CD1c-positive myeloid dendritic cell (primary cell): ENCODE measurements around the gene CKMT2.
"Not testable (repeated sequence)": the region's sequence is repeated elsewhere in the genome, so short reads cannot be mapped to it uniquely, and the experiment has no call there.

ENCODE experiments used
- DNase-seq: peaks from one replicate; pipeline ENCODE4 v3.0.0-alpha.2; 2016; ENCODE audit errors: extremely low spot score

The CKMT2 gene

DNA sequence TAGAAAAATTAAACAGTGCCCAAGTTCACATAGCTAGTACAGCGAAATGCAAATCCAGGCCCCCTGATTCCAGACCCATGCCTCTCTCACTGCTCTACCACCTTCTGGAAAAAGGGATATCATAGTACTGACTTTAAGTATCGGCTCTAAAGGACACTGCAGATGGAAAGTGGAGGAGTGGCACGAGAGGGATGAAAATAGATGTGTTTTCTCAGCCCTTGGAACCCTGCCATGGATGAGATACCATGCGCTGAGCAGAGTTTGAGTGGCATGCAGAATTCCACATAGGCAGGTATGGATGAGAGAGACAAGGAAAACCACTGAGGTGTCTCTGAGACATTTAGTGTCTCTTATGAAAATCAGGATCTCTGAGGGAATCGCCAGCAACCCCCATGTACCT lies 18.8 kb downstream of the CKMT2 start:
- no peak for DNase-seq

DNA sequence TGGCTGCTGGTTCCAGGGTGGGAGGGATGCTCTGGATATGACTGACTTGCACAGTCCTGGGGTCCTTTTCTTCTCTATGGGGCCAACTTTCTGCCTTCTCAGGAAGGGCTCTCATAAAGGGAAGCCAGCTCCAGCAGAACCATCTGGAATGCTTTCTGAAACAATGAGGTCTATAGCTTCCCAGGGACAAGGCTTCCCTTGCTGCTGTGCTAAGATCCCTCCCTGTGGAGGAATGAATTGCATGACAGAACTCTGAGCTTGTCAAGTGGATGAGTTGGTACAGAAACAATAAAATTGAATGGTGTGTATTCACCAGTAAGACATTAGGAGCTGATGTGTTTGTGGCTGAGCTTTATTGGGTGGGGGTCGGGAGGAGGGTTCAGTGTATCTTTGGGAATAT lies 19.8 kb downstream of the CKMT2 start:
- no peak for DNase-seq

DNA sequence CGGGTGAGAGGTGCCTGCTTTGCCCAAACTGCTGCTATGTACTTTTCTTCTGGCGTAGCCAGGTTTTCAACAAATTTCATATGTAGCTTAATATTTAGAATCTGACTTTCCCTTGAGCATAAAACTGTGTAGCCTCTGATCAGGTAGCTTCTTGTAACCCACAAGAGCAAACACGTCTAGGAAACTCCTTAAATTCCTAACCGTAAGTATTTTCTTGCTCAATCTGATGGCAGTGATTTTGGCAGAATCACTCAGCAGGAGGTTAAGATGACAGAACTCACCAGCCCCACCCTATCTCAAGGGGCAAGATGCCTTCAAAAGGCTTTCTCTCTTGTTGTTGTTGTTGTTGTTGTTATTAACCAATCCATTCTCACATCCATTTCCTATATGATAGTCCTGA lies 20.8 kb downstream of the CKMT2 start:
- DNase-seq, result no peak

DNA sequence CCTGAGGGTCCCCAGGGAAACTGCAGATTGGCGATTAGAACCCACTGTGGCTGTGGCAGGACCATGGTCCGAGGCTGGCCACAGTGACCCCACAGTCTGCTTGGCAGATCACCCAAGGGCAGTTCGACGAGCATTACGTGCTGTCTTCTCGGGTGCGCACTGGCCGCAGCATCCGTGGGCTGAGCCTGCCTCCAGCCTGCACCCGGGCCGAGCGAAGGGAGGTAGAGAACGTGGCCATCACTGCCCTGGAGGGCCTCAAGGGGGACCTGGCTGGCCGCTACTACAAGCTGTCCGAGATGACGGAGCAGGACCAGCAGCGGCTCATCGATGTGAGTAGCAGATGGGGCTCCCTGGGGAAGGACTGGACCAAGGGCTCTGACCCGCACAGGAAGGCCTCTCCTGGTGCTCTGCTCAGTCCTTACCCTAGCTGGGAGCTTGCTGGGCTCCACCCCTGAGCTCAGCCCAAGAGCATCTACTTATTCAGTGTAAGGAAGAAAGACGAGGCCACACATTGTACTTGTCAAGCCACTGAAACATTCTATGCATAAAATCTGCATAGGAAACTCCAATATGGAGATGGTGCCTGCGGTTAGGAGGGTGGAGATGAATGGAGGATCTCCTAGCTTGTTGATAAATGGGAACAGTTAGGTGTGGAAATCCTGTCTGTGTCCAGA lies 21.9 kb downstream of the CKMT2 start:
- DNase-seq, result no peak

DNA sequence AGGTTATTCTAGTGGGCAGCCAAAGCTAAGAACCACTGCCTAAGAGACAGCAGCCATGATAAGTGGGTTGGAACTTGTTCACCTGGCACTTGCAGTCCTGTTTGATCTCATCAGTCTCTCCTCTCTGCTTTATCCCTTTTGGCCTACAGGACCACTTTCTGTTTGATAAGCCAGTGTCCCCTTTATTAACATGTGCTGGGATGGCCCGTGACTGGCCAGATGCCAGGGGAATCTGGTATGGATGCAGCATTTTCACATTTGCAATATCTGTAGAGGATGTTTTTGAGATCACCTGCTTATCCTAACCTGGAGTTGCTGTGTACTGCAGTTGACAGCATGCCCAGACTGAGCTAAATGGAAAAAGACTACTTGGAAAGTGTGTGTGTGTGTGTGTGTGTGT lies 23.6 kb downstream of the CKMT2 start:
- no peak for DNase-seq

DNA sequence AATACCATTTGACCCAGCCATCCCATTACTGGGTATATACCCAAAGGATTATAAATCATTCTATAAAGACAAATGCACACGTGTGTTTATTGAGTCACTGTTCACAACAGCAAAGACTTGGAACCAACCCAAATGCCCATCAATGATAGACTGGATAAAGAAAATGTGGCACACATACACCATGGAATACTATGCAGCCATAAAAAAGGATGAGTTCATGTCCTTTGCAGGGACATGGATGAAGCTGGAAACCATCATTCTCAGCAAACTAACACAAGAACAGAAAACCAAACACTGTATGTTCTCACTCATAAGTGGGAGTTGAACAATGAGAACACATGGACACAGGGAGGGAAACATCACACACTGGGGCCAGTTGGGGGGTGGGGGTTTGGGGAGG lies 29.7 kb downstream of the CKMT2 start:
- not testable (repeated sequence) for DNase-seq

DNA sequence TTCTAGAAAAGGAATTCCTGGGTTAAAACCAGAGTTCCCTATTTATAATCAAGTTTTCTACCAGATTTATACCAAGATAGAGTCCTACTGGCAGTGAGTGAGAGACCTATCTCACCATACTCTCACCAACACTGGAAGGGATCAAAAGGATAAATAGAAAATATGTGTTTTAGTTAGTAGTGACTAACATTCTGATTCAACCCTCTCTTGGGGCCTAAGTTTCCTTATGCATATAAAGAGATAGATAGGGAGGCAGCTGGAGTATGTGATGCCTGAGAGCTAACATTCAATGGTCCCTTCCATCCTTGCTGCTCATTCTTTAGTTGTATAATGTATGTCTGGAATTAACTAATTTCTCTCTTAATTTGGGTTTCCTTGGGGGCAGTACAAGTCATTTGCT lies 32.0 kb downstream of the CKMT2 start:
- no peak for DNase-seq

DNA sequence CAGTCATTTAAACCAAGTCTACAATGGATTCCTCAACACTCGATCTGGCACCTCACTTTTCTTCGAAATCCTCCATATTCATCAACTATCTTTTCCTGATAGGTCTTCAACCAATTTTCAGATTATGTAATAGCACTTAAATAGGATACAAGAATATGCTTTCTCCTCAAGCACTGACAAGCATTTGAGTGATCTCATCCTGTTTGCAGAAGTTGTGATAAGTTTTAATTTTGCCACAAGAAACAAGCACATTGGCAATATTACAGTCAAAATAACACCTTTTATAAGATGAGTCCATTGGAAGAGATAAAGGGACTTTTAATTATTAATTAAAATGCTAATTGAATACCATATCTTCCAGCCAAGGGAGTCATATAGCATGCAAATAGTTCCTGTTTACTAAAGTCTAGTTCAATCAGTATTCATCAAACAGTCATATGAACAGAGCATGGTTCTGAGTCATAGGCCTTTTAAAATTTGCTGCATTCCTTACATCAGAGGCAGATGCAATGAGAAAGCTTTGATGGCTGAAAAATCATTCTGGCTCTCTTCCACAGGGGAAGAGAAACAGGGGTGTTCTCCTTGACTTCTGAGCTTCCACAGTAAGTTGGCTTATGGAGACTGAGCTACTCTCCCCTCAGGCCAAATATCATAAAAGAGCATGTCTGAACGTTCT lies 35.5 kb downstream of the CKMT2 start:
- peak; percentile 2 for DNase-seq

DNA sequence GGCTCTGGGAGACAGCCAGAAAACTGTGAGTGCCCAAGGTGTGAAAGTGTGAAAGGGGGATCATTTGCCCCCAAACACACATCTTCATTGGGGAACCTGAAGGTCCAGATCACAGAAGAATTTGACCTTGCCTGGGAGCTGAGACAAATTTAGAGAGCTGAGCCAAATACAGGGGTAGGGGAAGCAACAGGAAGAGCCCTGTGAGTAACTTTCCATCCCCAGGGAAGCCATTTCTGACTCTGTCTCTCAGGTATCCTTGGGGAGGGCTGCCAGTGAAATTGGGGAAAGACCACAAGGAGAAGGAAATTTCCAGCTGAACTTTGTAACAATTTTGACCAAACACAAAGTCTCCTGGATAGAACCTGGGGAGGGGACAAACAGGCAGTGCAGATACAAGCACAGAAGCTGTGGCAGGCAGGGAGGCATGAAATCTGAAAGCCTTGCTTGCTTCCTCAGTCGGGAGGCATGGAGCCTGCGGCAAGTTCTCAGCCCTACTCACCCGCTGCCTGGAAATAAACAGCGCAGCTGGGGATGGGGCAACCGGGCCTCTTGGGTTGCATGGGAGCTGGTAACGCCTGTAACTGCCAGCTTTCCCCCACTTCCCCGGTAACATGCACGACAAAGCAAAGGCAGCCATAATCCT lies 36.8 kb downstream of the CKMT2 start:
- DNase-seq, result no peak

DNA sequence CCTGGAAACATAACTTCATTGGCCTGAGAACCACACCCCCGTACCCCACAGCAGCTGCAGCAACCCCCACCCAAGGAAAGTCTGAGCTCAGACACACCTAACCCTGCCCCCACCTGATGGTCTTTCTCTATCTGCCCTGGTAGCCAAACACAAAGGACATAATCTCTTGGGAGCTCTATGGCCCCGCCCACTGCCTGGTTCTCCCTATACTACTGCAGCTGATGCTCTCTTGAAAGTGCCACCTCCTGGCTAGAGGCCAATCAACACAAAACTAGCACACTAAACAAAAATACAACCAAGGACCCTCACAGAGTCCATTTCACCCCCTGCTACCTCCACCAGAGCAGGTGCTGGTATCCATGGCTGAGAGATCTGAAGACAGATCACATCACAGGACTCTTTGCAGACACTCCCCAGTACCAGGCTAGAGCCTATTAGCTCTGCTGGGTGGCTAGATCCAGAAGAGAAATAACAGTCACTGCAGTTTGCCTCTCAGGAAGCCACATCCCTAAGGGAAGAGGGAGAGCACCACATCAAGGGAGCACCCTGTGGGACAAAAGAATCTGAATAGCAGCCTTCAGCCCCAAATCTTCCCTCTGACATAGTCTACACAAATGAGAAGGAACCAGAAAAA lies 37.4 kb downstream of the CKMT2 start:
- DNase-seq, result not testable (repeated sequence)

DNA sequence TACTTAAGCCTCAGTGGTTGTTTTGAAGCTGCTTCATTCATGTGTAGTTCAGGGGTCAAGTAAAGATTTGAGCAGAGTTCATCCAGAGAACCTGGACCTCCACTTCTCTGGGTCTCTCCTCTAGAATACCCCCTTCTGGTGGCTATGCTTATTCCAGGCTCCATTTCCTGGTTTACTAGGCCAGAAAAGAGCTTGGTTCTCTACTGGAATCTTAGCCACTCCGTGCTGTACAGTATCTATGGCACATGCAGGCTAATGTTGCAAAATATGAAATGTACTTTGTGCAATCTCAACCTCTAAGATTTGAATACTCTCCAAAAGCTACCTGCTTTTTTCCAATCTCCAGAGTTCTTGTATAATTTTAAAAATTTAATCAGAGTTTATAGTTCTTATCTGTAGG lies 50.9 kb downstream of the CKMT2 start:
- DNase-seq, result no peak

DNA sequence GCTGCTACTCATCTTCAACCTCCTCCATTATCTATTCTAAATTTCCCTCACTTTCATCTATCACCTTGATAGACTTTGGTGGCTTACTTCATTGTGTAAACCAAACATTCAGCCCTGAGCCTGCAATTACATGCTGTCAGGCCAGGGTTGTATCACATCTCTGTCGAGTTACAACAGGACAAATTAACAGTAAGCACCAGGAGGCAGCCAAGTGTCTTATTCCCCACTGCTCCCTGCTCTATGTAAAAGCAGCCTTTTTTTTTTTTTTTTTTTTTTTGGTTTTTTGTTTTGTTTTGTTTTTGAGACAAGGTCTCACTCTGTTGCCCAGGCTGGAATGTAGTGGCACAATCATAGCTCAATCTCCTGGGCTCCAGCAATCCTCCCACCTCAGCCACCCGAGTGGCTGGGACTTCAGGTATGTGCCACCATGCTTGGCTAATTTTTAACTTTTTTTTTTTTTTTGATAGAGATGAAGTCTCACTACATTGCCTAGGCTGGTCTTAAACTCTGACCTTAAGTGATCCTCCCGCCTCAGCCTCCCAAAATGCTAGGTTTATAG lies 53.0 kb downstream of the CKMT2 start:
- no peak for DNase-seq

DNA sequence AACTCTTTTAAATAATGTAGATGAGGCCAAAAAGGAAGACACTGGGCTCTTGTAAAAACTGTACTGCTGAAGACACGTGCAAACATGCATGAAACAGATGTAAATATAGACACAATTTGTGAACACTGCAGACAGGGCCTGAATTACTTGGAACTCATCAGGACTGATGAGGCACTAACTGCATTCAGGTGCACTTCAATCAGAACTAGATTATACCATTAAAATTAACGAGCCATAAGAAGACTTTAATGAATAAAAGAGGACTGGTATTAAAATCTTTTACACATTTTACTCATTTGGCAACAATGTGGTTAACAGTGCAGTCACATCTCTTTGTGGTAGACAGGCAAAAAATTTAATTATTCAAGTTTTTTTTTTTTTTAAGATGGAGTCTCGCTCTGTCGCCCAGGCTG lies 54.9 kb downstream of the CKMT2 start:
- no peak for DNase-seq

DNA sequence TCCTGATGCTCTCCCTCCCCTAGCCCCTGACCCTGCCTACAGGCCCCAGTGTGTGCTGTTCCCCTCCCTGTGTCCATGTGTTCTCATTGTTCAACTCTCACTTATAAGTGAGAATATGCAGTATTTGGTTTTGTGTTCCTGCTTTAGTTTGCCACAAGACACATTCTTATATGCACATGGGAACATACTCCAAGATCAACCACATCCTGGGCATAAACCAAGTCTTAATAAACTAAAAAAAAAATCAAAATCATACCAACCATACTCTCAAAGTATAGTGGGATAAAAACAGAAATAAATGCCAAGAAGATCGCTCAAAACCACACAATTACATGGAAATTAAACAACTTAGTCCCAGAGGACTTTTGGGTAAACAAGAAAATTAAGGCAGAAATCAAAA lies 57.0 kb downstream of the CKMT2 start:
- no peak for DNase-seq

DNA sequence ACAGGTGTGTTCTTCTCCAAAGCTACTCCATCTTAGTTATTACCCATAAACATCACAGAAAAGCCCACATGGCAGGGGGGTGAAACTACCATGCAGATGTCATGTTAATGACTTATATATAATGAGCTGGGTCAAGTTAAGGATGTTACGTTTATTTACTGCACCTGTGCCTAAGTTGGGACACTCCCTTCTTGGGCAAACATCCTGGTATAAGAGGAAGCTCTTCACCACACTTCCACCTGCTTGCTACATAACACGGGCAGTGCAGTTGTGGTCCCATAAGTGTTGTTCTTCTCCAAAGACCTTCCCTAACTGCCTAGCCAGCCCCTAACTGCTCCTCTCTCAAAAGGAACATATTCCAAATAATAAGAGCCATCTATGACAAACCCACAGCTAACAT lies 59.0 kb downstream of the CKMT2 start:
- DNase-seq, result no peak

DNA sequence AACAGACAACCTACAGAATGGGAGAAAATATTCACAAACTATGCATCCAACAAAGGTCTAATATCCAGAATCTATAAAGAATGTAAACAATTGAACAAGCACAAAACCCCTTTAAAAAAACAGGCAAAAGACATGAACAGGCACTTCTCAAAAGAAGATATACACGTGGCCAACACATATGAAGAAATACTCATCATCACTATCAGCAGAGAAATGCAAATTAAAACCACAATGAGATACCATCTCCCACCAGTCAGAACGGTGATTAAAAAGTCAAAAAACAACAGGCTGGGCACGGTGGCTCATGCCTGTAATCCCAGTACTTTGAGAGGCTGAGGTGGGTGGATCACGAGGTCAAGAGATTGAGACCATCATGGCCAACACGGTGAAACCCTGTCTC lies 60.9 kb downstream of the CKMT2 start:
- DNase-seq, result not testable (repeated sequence)

DNA sequence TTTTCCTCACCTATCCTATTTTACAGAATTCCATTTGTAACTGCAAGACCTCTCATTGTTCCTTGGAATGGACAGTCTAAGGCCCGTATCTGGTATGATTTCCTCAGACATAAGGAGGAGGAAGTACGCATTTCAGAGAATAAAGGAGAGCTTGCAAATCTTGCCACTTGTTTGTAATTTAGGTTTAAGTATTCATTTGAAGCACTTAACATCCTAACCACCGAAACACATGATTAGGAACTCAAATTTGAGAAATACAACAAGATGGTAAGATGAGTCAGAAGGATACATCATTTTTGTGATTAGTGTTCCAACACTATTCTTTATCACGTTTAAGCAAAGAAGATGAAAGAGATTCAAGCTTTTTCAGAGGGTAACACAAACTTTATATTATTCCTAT lies 64.4 kb downstream of the CKMT2 start:
- no peak for DNase-seq

DNA sequence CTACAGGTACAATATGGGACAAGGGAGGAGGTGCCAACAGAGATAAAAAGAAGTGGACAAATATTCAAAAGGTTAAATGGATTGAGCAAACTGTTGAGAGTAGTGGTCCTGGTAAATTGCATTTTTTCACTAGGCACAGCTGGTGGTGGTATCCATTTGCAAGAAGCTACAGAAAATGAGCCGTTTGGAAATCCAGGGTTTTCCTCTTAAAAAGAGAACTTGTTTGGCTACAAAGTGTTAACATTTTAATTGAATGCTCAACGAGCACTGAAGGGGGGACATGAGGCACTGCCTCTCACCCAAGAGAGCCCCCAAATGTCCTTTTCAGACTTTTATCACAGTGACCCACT lies 67.8 kb downstream of the CKMT2 start:
- peak; percentile 43 for DNase-seq

DNA sequence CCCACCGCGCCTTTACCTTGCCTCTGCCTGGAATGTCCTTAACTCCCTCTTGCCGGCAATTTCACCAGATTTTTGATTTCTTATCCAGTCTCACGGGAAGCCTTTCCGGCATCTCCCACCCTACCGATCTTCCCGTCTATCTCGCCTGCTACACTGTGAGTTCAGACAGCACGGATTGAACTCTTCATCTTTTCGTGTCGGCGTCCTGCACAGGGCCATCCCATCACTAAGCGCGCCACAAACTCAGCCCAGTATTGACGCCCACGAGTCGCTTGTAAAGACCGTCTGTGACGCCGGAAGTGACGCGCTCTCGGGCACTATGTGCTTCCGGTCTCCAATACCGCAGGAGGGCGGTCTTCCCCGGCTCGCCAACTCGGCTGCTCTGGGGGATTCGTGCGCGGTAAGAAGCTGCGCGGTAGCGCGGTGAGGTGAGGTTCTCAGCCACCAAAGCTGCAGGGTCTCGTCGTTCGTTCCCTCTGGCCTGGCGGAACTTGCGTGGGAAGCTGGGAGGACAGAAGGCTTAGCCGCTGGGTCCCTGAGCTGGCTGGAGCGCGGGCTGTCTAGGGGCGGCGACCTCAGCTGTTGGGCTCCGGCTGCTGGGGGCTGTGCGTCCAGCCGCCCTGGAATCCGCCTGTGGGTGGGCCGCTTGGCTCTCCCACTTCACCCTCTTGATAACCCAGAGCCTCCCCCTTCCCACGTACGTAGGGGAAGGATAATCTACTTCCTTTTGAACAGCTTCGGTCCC lies 68.3 kb downstream of the CKMT2 start, which contains the start of gene ZCCHC9:
Gene ZCCHC9 (plus strand): TSS at position 317 of the 745 bp plus-strand sequence. CDS start 3,171 bp downstream, outside the sequence.
- DNase-seq, result peak; percentile 98

DNA sequence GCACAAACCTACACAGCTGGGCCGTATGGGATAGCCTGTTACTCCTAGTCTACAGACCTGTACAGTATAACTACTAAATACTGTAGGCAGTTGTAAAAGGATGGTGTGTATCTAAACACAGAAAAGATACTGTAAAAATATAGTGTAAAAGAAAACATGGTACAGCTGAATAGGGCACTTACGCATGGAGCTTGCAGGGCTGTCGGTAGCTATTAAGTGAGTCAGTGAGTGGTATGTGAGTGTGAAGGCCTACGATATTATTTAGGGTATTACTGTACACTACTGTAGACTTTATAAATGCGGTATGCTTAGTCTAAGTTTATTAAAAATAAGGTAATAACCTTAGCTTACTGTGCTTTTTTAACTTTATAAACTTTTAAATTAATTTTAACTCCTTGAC lies 69.5 kb downstream of the CKMT2 start:
- DNase-seq, result no peak

DNA sequence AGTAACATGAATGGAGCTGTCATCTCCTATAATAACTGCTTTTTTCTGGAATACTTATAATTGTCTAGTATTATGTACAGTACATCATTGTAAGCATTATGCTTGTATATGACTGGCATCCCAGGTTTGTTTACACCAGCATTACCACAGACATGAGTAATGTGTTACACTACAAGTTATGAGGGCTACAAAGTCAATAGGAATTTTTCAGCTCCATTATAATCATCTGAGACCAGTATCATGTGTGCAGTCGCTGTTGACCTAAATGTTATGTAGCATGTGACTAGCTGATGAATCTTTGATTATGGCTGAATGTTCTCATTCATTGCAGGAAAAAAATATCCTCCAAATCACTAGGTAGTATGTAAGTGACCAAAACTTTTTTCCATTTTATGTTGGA lies 70.4 kb downstream of the CKMT2 start:
- no peak for DNase-seq

DNA sequence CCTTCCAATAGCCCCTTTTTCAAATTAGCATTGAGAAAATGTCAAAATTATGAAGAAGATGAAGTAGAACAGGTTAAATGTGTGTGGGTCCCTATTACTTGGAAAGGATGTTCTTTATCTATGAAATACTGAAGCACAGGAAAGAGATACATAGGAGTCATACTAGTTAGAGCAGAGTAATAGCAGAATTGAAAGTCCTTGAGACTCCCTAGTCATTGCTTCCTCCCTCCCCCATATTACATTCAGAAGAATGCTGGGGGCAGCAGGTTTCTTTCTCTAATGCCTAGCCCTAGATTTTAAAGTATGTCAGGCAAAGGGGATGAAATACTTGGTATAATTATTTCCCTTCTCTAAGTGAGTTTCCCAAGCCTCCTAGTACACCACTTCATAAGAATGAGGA lies 72.7 kb downstream of the CKMT2 start:
- peak; percentile 51 for DNase-seq
